HG03521 (cell line): ENCODE measurements around the gene SCN3A.

Experiments used
- ATAC-seq: cut with Tn5 transposase; IDR thresholded peaks from one replicate; pipeline ENCODE4 v1.9.1; 2021; ENCODE audit warnings: mild to moderate bottlenecking, moderate library complexity; ENCODE audit not compliant: unreplicated experiment

The SCN3A gene

DNA sequence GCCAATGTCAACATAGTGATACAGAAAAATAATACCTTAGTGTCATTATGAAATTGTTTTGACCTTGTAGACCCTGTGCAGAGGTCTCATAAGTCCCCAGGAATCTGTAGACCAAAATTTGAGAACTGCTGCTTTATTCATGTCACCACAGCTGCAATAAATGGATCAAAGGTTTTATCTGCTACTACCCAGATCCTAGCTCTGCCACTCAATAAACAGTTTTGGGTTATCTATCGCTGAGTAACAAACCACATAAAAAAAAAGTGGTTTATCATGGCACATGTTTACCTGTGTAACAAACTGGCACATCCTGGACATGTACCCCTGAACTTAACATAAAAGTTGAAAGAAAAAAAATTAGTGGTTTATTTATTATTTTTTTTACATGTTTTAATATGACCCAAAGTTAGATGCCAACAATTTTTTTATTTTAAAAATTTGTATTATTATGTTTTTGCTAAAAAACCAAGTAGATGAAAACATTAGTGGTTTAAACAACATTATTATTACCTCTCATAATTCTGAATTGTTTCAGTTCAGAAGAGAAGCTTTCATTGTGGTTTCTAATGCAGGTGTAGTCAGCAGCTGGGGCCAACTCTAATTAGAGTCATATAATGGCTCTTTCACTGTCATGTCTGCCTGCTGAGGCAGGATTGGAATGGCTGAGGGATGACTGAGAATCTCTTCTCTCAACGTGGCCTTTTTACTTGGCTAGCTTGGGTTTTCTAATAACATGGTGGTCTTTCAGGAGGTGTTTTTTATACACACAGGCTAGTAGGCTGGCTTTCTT is 145.2 kb downstream of the SCN3A start:
- ATAC-seq: no peak

DNA sequence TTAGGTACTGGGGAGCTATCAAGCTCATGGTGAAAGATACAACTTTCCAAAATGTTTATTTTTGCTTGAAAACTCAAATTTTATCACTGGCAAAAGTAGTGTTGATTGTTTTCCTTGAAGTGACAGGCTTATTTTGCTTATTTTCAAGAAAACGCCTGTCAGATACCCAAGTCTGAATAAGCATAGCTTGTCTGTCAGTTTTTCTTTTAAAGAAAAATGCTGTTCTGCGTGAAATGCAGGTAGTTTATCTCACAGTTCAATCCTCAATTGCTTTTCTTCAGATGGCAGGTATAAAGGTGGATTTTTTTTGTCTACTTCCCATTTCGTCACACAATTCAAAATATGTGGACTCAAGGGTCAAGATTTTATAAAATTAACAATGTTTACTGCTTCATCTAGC is 145.9 kb downstream of the SCN3A start:
- ATAC-seq: no peak

DNA sequence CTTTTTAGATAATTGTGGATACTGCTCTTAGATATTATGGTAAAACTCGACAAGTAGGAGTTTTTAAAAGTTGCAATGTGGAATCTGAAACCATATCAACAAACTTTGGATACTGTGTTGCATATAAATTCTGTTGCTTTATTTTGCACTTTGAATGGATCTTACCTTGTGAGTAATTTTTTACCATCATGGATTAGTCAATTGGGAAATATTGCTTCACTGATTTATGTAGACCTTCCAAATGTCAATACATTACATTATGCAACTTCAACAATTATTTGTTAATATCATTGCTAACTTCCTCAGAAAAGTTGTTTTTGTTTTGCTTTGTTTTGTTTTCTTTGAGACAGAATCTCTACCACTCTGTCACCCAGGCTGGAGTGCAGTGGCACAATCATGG is 146.5 kb downstream of the SCN3A start:
- no peak for ATAC-seq

DNA sequence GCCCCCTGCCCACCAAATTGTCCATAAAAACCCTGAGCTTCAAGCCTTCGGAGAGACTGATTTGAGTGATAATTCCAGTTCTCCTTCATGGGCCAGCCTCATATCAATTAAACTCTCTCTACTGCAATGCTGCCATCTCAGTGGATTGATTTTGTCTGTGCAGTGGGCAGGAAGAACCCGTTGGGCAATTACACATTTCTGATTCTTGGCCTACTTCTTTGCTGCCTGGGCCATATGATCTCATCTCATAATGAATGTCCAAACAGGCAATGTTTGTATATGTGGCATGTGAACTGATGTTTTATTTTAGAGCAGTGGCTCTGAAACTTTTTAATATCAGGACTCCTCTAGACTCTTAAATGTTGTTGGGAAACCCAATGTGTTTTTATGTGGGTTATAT is 147.3 kb downstream of the SCN3A start:
- ATAC-seq: no peak

DNA sequence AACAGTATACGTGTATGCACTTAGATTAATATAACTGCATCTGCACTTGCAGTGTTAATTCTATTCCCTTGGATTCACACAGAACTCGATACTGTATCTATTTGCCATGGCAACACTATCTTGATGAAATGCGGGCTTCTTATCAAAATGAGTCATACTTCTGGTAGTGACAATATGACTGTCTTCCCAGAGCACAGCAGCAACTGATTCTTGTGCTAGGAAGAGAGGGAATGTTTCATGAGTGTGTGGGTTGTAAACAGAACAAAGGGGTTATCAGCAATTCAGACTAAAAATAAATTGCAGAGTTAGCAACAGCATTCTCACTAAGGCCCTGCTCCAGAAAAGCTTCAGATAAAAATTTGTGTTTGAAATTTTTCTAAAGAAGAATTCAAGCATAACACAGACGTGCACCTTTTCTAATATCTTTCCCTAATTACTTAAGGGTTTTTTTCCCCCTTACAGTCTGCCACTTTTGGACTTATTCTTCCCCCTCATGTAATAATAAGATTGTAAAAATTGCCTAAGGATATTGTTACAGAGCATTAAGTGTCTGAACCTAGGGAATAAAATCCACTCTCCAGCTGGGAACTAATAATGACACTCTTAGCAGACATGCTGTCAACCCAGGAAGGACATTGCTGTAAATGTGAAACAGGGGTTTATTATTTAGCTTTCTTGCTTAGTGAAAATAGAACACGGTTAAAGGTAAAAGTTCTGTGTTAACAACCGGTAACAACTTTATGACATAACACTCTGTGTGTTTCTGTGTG is 148.6 kb downstream of the SCN3A start:
- ATAC-seq: no peak

DNA sequence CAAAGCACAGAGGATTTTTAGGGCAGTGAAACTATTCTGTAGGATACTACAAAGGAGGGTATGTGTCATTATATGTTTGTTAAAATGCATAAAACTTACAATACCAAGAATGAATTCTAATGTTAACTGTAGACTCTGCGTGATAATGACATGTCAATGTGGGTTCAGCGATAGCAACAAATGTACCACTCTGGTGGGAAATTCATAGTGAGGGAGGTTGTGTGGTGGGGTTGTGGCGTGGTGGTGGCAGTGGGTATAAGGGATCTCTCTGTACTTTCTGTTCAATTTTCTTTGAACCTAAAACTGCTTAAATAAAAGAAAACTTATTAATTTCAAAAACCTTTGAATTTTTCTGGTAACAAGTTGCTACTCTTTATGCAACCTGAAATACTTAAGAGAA is 149.2 kb downstream of the SCN3A start:
- ATAC-seq: no peak

DNA sequence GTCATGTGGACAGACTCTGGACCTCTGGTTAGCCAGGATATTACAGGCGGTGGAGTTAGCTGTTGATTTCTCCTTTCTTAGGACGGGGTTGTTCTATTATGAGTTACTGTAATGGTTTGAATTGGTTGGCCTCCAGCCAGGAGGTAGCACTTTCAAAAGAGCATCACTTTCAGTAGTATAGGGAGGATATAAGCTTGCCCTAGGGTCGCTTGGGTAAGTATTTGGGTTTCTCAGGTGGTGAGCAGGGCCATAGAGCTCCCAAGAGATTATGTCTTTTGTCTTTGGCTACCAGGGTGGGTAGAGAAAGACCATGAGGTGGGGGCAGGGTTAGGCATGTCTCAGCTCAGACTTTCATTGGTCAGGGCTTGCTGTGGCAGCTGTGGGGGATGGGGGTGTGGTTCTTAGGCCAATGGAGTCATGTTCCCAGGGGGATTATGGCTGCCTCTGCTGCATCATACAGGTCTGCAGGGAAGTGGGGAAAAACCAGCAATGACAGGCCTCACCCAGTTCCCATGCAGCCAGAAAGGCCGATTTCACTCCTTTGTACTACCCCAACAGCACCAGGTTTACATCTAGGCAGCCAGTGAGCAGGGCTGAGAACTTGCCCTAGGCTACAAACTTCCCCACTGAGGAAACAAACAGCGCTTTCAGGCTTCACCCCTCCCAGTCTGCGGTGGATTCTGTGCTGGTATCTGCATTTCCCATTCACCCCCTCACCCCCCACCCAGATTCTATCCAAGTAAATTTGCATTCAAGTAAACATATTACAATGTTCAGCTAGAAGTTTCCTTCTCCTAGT is 159.1 kb downstream of the SCN3A start:
- ATAC-seq: no peak
